Measurements from ENCODE around the gene NR4A2.

NR4A2 gene

DNA sequence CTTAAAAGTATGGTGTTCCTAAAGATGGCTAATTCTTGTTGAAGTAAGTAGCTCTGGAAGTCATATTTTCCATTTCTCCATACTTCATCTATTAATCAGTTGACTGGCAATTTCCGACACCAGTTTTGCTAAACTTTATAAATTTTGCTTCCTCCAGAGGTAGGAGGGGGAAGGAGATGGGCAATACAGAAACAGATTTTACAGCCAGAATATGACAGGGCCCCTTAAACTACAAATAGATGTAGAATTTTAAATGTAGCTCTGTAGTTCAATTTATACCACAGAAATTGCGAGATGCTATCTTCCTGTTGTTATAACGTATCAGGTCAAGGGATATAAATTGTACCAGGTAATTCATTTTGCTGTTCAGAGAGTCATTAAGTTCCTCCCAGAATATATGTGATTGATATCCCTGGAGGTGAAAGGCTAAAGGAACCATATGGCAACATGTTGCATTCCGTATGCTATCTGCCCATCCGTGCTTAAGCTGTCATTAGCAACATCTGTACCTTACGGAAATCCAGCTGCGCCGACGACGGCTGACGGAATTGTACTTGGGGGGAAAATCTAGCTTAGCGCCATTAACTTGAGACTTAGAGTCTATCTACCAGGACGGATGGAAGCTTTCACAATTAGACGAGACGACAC lies 8.4 kb upstream of the NR4A2 start:
- DNase-seq (ENCODE audit: low read depth), result peak; percentile 71
- peak overlapping the region; percentile 86 for H3K4me3 ChIP-seq (ENCODE audit: control insufficient read depth, low read depth, low read length)
- TF ChIP-seq, protein P1, sequence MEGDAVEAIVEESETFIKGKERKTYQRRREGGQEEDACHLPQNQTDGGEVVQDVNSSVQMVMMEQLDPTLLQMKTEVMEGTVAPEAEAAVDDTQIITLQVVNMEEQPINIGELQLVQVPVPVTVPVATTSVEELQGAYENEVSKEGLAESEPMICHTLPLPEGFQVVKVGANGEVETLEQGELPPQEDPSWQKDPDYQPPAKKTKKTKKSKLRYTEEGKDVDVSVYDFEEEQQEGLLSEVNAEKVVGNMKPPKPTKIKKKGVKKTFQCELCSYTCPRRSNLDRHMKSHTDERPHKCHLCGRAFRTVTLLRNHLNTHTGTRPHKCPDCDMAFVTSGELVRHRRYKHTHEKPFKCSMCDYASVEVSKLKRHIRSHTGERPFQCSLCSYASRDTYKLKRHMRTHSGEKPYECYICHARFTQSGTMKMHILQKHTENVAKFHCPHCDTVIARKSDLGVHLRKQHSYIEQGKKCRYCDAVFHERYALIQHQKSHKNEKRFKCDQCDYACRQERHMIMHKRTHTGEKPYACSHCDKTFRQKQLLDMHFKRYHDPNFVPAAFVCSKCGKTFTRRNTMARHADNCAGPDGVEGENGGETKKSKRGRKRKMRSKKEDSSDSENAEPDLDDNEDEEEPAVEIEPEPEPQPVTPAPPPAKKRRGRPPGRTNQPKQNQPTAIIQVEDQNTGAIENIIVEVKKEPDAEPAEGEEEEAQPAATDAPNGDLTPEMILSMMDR (conservative IDR thresholded peaks at IDR 0.05; ENCODE audit: control insufficient read depth, insufficient read depth, low read depth, low read length), result no peak

DNA sequence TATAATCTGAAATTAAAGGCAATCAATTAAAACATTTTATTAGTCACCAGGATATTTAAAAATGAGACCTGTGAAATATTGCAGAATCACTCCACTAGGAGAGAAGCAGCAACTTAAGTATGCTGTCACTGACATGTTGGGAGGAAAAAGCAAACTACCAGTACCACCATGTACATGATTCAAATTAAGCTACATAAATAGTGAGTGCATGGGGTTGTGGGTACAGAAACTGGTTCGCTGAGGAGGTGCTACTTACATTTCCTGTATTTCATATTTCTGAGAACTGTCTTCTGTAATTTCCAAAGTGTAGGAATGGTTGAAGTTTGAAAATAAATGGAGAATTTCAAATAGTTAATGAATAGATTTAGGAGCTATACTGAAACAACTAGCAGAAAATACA lies 7.9 kb upstream of the NR4A2 start:
- no peak overlapping the region for H3K4me3 ChIP-seq (ENCODE audit: control insufficient read depth, low read depth, low read length)
- TF ChIP-seq, protein P1 (conservative IDR thresholded peaks at IDR 0.05; ENCODE audit: control insufficient read depth, insufficient read depth, low read depth, low read length), result no peak
- no peak for DNase-seq (ENCODE audit: low read depth)

DNA sequence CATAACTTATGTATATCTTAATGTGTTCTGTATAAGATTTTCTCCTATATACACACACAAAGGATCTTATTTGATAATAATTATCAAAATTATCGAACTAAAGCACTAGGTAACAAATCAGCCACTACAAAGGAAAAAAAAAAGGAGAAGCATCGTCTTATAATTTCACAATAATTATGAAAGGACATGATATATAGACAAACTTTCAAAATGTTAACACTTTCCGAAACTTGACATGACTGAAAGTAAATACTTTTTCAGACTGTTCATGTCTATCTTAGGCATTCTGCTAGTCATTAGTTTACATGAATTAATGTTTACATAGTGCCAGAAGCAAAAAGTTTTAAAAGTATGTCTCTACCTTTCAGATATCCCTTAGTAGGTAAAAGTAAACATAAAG lies 7.3 kb upstream of the NR4A2 start:
- no peak for DNase-seq (ENCODE audit: low read depth)

DNA sequence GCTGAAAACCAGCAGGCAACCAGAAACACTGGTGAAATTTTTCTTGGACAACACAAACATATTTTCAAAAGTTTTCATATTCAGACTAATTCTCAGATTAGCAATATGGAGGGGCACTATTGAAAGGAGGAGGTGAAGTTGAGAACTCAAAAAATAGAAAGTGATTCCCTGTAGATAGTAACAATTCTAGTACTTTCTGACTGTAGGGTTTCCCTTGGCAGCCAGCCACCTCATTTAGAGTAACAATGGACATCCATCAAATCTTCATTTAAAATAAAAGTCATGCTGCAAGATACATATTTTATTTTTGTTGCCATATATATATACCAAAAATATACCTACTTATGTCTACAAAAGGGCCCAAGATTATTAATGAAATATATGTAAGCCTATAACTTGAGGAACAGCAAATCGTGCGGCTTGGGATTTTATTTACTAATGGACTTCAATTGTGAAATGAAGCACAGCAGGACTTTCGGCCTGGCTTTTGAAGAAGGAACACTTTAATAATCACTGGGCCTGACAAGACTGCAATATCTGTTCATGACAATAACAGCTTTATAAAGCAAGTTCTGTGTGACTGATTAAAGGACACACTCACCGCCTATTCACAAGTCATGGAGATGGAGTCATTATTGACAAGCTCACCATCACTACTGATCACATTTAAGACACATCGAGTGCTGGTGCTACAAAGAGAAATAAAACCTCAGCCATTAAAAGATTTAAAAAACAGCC lies 6.8 kb upstream of the NR4A2 start:
- TF ChIP-seq, protein P1 (conservative IDR thresholded peaks at IDR 0.05; ENCODE audit: control insufficient read depth, insufficient read depth, low read depth, low read length), result no peak
- no peak for DNase-seq (ENCODE audit: low read depth)
- no peak overlapping the region for H3K4me3 ChIP-seq (ENCODE audit: control insufficient read depth, low read depth, low read length)

More for the DNA sequence above, 7.3 kb upstream of the NR4A2 start:
- TF ChIP-seq, protein P1 (conservative IDR thresholded peaks at IDR 0.05; ENCODE audit: control insufficient read depth, insufficient read depth, low read depth, low read length), result no peak
- no peak overlapping the region for H3K4me3 ChIP-seq (ENCODE audit: control insufficient read depth, low read depth, low read length)

DNA sequence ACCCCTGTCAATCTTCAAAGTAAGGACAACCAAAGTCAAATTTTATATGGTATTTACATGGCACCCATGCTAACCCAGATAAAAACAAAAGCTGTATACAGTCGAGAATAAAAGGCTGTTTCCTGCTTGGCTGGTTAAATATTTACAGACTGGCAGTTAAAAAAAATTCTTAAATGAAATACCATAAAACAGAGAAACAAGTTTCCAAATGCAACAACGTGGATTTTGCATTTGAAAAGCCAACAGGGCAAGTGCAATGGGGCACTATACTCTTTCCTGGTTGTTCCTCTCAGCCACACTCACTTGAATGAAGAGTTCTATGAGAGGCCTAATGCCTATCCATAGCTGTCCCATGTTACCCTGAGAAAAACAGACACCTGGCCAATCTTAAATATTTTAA lies 6.1 kb upstream of the NR4A2 start:
- no peak for DNase-seq (ENCODE audit: low read depth)
- H3K4me3 ChIP-seq (ENCODE audit: control insufficient read depth, low read depth, low read length), result no peak overlapping the region
- TF ChIP-seq, protein P1 (conservative IDR thresholded peaks at IDR 0.05; ENCODE audit: control insufficient read depth, insufficient read depth, low read depth, low read length), result no peak

DNA sequence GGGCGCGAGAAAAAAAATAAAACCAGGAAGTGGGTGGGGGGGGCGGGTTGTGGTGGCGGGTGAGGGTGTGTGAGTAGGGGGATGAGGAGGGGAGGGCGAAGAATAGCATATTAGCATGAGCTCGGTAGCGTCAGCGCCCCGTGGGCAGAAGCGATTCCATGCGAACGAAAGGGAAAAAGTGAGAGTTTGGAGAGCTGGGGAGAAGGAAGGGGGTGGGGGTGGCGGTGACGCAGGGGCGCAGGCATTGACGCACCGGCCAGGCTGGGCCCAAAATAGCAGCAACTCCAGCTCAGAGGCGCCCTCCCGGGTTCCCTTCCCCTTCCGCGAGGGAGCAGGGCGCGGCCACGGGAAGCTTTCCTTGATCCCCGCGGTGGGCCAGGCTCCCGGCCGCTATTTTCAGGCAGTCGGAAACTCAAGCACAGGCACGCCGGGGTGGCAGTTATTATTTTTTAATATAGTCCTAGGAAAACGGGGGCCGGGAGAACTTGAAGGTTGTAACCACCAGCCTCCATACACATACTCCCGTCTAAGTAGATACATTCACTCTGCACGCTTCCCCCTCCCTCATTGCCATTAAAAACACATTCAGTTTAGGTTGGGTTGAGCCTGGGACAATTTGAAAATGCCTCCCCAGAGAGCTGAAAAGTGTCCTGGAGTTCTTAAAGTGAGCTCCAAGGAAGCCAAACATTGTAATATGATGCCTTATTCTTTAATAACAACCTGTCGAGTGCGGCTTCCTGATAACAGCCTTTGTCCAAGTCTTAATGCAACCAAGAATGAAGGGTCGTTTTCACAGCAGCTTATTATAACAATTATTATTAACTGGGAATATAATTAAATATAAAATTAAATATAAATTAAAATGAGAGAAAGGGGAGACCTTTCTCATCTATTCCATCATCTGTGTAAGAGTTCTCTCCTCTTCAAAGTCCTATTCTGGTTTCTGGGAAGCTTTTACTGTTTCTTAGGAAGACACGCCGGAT lies 2.3 kb upstream of the NR4A2 start:
- TF ChIP-seq, protein P1 (conservative IDR thresholded peaks at IDR 0.05; ENCODE audit: control insufficient read depth, insufficient read depth, low read depth, low read length), result no peak
- DNase-seq (ENCODE audit: low read depth), result peak; percentile 94
- peak overlapping the region; percentile 83 for H3K4me3 ChIP-seq (ENCODE audit: control insufficient read depth, low read depth, low read length)
